ENCODE measurements around the gene BCAS3. TPM values are rescaled to one million over a fixed set of nuclear protein-coding genes. Genes with fewer than 3 reads are reported as not detected.

BCAS3 gene
- total and polyA plus RNA-seq, 9 donors: 9.4 to 37.0 (median 21.6) TPM

DNA sequence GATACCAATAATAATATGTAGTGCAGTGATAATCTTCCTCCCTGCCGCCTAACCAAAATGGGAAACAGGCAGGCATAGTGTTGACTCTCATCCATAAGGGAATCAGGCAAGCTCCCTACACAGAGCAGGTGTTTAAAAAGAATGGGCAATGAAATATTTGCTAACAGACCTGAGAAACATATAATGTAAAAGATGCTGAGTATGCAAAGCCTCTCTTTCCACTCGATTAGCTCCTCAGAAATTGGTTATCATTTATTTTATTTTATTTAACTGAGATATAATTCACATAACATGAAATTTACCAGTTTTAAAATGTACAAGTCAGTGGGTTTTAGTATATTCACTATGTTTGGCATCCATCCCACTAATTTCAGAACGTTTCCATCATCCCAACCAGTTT lies 404.3 kb downstream of the BCAS3 start:
- Histone ChIP-seq H3K27me3 (no peaks in the 10 kb centered on the region), H3K27ac (no peak overlapping the region), H3K36me3 (no peaks in the 10 kb centered on the region), H3K9me3 (no peaks in the 10 kb centered on the region), H3K4me1 (ENCODE audit: insufficient read depth) (no peaks in the 10 kb centered on the region), H3K4me3 (no peak overlapping the region)
- intact Hi-C loops (cut with DNase I): no loop called here
- no peak for TF ChIP-seq POLR2A (IDR thresholded peaks at IDR 0.05)
- no peak for TF ChIP-seq CTCF (IDR thresholded peaks at IDR 0.05)
- TF ChIP-seq EP300 (IDR thresholded peaks at IDR 0.05): no peak
- WGBS, 3 donors: 70 to 71% (median 70%) methylated on average over 3 of the region's 3 CpGs
- no peak for DNase-seq

DNA sequence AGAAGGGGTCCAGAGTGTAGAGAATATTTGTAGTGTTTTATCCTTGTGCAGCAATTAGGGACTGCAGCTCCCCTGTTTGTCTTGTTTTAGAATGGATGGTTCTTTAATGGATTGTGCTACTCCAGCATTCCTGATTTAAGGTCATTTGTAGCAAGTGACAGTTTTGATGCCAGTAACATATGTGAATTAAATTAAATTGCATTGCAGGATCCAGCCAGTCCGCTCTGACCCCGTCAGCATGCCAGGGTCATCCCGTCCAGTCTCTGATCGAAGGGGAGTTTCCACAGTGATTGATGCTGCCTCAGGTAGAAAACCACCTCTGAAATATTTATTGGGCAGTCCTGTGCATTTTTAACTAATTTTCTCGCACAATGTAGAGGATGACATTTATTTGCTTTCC lies 406.6 kb downstream of the BCAS3 start:
- intact Hi-C loops (cut with DNase I): no loop called here
- H3K4me3 ChIP-seq: no peak overlapping the region
- WGBS, 3 donors: 93 to 96% (median 93%) methylated on average over 5 of the region's 5 CpGs
- H3K36me3 ChIP-seq: no peaks in the 10 kb centered on the region
- no peaks in the 10 kb centered on the region for H3K27me3 ChIP-seq
- no peak for TF ChIP-seq CTCF (IDR thresholded peaks at IDR 0.05)
- TF ChIP-seq EP300 (IDR thresholded peaks at IDR 0.05): no peak
- no peak for TF ChIP-seq POLR2A (IDR thresholded peaks at IDR 0.05)
- H3K9me3 ChIP-seq: no peaks in the 10 kb centered on the region
- no peak for DNase-seq
- H3K27ac ChIP-seq: no peak overlapping the region
- H3K4me1 ChIP-seq (ENCODE audit: insufficient read depth): no peaks in the 10 kb centered on the region

DNA sequence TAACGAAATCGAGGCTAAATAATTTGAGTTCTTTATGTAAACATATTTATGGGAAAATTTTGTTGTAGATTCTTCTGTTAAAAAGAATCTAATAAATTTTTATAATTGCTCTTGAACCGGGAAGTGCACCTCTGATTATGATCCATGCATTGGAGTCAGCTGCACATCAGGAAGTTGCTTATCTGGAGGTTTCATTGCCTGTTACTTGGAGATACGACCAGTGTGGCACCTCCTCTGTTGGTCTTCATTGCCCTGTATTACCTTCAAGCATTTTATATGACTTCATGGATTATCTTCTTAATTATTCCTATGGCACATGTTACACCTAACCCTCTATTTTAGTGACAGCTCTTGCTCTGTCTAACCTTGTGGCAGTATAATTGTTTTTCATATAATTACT lies 409.4 kb downstream of the BCAS3 start:
- Histone ChIP-seq H3K4me1 (ENCODE audit: insufficient read depth) (no peaks in the 10 kb centered on the region), H3K4me3 (no peak overlapping the region), H3K27me3 (no peaks in the 10 kb centered on the region), H3K27ac (no peak overlapping the region), H3K36me3 (no peaks in the 10 kb centered on the region), H3K9me3 (no peaks in the 10 kb centered on the region)
- no peak for DNase-seq
- intact Hi-C loops (cut with DNase I): no loop called here
- 90 to 92% (median 92%) methylated on average over 4 of the region's 4 CpGs for WGBS, 3 donors
- TF ChIP-seq EP300 (IDR thresholded peaks at IDR 0.05): no peak
- TF ChIP-seq POLR2A (IDR thresholded peaks at IDR 0.05): no peak
- no peak for TF ChIP-seq CTCF (IDR thresholded peaks at IDR 0.05)

GRCh38 chr17:61088556-61088955 lies 410.9 kb downstream of the BCAS3 start:
- Histone ChIP-seq H3K27ac (no peak overlapping the region), H3K4me1 (ENCODE audit: insufficient read depth) (no peaks in the 10 kb centered on the region), H3K9me3 (no peaks in the 10 kb centered on the region), H3K4me3 (no peak overlapping the region), H3K36me3 (no peaks in the 10 kb centered on the region), H3K27me3 (no peaks in the 10 kb centered on the region)
- DNase-seq: no peak
- intact Hi-C loops (cut with DNase I): no loop called here
- TF ChIP-seq EP300 (IDR thresholded peaks at IDR 0.05): no peak
- TF ChIP-seq CTCF (IDR thresholded peaks at IDR 0.05): no peak
- no peak for TF ChIP-seq POLR2A (IDR thresholded peaks at IDR 0.05)
- 79 to 84% (median 82%) methylated on average over 2 of the region's 2 CpGs for WGBS, 3 donors

DNA sequence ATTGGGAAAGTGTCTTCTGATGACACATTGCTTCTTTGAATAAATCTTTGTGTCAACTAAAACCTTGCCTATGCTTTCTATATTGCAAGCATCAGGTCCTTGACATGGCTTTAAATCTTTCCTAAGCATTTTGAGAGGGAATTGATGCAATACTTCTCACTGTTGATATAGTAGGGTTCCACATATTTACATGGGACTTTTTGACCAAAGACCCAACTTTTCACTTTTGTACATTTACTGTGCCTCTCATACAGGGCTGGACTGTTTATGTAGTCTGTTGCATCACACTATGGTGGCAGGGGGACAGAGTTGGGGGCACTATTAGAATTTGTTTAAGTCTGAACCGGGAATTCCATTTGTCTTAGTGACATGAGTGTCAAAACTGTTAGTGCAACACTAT lies 413.4 kb downstream of the BCAS3 start:
- intact Hi-C loops (cut with DNase I): no loop called here
- no peaks in the 10 kb centered on the region for H3K4me1 ChIP-seq (ENCODE audit: insufficient read depth)
- H3K36me3 ChIP-seq: no peaks in the 10 kb centered on the region
- no peak overlapping the region for H3K27ac ChIP-seq
- TF ChIP-seq POLR2A (IDR thresholded peaks at IDR 0.05): no peak
- TF ChIP-seq EP300 (IDR thresholded peaks at IDR 0.05): no peak
- TF ChIP-seq CTCF (IDR thresholded peaks at IDR 0.05): no peak
- WGBS, 3 donors: 61 to 89% (median 83%) methylated on average over 1 of the region's 1 CpG
- no peak overlapping the region for H3K4me3 ChIP-seq
- no peaks in the 10 kb centered on the region for H3K27me3 ChIP-seq
- no peaks in the 10 kb centered on the region for H3K9me3 ChIP-seq
- no peak for DNase-seq

All from ovary (tissue), 9 donors.